GM19324 (cell line): ENCODE measurements around the gene FBXL13.
A peak's percentile ranks its signal among the peaks of the same experiment; 100 is the strongest.
"Not testable (repeated sequence)": the region's sequence is repeated elsewhere in the genome, so short reads cannot be mapped to it uniquely, and the experiment has no call there.

Experiments used
- ATAC-seq: cut with Tn5 transposase; IDR thresholded peaks from one replicate; pipeline ENCODE4 v1.9.1; 2021; ENCODE audit warnings: mild to moderate bottlenecking, moderate library complexity; ENCODE audit not compliant: unreplicated experiment, low FRiP score

Gene FBXL13

DNA sequence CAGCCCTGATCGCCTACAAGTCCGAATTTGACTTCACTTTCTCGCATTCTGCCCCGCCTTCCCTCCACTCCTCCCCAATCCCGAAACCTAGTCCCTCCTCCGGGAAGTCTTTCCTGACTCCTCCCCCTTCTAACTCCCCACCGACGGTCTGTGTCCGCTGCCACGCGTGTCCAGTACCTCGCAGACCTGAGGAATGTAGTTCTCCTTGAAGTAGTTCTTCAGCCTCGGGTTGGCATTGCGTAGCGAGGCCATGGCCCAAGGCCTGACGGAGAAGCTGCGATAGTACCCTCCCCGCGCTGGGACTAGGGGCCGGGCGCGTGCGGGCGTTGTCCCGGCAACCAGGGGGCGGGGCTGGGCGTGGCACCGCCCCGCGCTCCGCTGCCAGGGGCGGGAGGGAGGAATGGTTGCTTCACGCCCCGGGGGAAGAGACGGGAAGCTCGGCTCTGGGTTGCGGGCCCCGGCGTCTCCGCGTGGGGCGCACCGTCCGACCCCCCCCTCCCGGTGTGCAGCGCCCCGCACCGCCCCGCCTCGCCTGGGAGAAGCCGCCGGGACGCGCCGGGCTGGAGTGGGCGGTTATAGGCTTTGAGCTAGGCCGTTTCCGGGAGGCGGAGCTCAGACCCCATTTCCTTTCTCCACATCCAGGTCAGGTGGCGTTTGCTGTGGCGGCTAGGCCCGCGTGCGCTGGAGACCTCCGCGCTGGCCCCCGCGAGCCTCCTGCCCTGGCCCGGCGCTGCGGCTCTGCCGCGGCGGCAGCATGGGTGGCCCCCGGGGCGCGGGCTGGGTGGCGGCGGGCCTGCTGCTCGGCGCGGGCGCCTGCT is at the start of gene FBXL13, which contains the start of gene ARMC10:
FBXL13 (minus strand) TSS at position 278 of the 818 bp plus-strand sequence.
ARMC10 (plus strand) TSS at position 622 of the 818 bp plus-strand sequence; CDS start at position 755, 133 bp downstream.
- ATAC-seq = peak; percentile 98

DNA sequence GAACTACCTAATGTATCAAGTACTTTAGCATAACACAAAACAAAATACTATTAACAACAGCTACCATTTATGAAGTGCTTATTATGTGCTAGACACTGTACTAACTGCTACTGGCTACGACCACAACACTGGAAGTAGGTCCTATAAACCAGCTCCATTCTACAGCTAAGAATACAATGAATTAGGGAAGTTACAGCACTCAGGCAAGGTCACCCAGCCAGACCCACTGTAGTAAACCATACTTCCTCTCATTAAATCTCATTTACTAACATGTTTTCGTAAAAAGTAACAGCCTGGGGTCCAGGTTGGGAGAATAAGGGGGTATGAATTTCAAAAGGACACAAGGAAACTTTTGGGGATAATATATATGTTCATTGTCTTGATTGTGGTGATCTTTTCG is 48.9 kb upstream of the FBXL13 start:
- ATAC-seq = no peak

DNA sequence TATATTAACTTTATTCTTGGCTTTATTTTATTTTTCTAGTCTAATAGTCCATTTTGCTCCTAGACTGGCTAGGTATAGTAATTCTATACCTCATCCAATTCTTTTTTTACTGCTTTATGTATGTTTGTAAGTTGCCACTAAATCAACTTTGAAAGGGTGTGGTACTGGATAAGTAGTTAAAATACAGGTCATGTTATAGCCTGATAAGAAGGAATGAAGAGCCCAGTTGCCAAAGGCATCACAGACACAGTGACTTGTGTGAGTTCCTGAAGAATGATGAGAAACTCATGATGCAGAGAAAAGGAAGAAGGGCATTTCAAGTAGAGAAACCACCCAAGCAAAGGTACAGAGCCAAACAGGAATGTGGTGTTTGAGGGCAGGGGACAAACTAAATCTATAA is 47.0 kb upstream of the FBXL13 start:
- ATAC-seq = no peak

DNA sequence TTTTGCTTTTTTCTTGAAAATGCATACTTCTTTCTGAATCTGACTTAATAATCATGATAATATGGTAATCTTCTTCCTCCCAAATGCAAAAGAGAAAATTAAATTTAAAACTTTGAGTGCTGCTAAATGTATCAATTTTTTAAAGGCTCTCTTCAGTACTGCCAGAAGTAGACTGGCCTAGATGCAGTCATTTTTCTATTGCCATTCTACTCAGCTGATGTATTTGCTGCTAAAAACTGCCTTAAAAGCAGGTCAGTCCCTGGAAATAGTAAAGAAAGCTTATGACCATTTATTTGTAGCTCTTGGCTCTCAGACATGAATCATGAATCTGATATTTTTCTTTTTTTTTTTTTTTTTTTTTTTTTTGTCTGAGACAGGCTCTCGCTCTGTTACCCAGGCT is 45.8 kb upstream of the FBXL13 start:
- no peak for ATAC-seq

DNA sequence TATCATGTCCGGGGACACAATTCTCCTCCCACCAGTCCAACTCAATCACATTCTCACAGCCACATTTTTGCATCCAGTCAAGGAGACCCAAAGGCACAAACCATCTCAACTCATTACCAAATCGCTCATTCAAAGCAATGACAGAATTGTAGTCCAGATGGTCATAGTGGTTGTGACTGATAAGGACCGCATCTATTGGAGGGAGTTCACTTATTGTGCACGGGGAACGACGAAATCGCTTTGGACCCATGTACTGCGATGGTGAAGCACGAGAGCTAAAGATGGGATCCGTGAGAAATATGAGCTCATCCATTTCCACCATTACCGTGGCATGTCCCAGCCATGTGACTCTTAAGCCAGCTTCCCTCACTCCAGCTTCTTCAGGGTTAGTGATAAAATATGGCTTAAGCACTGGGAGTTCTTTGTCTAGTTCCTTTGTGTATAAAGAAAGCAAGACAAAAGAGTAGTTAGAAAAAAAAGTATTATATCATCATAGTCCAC is 45.2 kb upstream of the FBXL13 start:
- ATAC-seq = no peak

DNA sequence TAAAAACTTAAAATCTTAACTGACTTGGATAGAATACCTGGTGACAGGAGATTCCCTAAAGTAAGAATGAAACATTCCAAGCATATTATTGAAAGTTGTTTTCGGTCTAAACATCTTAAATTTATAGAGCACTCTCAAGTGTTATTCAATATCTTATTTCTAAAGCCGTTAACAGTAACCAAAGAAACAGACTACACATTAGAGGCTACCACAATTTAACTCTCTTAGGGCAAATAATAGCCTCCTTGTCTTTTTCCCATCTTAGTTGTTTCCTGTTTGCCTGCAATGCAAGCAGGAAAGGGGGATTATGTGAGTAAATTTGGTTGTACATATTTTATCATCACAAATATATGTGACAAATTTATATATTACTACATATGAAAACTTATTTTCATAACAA is 42.9 kb upstream of the FBXL13 start:
- ATAC-seq = no peak

DNA sequence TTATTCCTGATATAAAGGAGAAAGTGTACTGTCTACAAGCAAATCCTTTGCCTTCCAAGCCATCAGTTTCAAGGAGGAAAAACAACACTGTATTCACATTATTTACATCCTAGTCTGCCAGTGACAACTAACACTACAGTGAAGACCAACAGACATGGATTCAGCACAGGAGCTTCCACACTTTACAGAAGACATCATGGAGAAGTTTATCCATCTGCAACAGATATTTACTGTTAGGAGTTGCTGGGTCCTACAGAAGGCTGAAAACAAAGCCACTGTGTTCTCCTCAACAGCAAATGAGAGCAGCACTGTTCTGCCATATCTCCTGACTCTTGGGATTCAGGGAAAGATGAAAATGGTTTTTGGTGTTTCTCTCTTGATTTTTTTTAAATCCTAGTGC is 42.4 kb upstream of the FBXL13 start:
- no peak for ATAC-seq

DNA sequence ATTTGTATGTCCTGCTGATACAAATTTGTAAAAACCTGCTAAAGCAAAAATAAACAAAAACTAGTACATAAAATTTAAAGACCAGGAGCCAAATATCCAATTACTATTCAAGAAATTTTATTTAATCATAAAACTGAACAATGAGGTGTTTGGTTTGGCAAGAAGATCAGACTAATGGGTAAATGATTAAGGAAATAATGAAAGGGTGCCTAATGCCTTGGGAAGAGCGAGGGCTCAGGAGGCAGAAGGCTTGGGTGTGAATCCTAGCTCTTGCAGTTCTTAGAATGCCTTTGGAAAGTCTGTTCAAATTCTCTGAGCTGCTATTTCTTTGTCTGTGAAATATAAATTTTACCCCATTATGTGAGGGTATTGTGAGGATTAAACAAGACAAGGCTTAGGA is 41.9 kb upstream of the FBXL13 start:
- ATAC-seq = no peak

DNA sequence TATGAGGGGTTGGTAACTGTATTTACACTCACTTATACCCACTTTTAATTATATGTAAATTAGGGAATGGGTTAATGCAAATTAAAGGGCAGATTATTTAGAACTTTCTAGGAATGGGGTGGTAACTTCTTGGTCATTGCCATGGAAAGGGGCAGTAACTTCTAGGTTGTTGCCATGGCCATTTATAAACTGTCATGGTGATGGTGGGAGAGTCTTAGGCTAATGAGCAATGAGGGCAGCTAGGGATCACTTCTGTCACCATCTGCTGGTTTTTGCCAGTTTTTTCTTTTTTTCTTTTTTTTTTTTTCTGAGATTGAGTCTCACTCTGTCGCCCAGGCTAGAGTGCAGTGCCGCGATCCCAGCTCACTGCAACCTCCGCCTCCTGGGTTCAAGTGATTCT is 41.2 kb upstream of the FBXL13 start:
- no peak for ATAC-seq

DNA sequence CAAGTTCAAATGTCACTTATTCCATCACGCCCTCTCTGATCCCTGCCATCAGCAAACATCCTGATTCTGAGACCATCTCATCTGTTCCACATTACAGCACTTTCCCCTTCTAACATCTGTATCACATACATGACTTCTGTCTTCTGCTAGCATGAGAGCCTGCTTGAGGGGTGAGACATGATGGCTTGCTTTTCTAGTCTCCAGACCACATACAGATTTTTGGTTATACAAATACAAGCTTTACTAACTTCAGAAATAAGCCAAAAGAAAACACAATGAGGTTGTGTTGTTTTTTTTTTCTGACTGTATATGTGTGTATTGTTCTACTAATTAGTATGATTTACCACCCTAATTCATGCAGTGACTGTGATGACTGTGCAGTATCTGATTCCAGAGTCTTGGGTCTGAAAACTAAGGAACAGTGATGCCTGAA is 40.0 kb upstream of the FBXL13 start:
- ATAC-seq = no peak

DNA sequence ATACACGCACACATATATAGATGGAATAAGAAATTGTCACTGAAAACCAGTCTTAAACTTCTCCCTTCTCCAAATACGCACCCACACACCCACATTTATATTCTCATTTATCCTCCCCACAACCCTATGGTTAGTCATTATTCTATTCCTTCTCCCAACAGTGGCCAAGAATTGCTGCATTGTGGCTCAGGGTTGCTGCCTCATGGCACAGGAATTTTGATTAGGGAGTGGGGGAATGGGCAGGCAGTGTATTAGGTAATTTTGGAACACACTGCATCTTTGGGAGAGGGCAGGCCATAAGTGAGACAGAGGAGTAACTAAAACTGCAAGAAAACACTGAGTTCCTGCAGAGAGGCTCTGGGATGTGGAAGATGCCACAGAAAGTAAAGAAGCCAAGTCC is 38.6 kb upstream of the FBXL13 start:
- no peak for ATAC-seq

DNA sequence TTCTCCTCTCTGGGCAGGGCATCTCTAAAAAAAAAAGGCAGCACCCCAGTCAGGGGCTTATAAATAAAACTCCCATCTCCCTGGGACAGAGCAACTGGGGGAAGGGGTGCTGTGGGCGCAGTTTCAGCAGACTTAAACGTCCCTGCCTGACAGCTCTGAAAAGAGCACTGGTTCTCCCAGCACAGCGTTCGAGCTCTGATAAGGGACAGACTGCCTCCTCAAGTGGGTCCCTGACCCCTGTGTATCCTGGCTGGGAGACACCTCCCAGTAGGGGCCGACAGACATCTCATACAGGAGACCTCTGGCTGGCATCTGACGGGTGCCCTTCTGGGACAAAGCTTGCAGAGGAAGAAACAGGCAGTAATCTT is 32.1 kb upstream of the FBXL13 start:
- not testable (repeated sequence) for ATAC-seq

DNA sequence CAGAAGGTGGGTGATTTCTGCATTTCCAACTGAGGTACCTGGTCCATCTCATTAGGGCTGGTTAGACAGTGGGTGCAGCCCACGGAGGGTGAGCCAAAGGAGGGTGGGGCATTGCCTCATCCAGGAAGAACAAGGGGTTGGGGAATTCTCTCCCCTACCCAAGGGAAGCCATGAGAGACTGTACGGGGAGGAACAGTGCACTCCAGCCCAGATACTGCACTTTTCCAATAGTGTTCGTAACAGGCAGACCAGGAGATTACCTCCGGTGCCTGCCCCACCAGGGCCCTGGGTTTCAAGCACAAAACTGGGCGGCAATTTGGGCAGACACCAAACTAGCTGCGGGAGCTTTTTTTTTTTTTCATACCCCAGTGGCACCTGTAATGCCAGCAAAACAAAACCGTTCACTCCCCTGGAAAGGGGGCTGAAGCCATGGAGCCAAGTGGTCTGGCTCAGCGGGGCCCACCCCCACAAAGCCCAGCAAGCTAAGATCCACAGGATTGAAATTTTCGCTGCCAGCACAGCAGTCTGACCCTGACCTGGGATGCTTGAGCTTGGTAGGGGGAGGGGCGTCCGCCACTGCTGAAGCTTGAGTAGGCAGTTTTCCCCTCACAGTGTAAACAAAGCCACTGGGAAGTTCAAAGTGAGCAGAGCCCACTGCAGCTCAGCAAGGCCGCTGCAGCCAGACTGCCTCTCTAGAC is 31.6 kb upstream of the FBXL13 start:
- no peak for ATAC-seq

DNA sequence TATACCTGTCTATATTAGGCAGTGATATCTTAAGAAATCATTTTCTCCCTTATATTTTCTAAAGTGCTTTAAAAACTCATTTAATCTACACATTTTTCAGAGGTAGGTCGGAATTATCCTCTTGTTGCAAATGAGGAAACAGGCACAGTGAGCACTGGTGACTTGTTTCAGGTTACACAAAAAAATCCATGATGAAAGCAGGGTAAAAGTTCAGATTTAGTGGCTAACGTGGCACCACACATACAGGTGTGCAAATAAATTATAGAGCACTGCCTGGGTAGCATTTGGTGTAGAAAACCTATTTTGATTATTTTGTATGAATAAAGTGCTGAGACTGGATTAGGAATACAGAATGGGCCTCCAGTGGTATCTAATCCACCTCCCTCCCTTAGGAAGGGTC is 26.9 kb upstream of the FBXL13 start:
- no peak for ATAC-seq

DNA sequence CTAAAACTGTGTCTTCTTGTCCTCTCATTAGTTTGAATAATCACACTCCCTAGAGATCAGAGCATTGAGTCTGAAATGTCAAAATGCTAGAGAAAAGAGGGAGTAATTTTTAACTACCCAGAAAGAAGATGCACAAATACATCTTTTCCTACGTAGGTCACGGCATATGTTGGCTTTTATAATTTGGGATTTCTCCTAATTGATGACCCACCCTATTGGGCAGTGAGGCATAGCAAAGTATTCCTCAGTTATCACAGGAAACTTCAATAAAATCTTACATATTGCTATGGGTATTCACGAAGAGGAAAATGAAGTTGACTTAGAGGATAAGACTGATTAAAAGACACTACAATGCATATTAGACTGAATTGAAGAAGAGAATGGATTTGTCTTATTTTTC is 25.8 kb upstream of the FBXL13 start:
- ATAC-seq = no peak

DNA sequence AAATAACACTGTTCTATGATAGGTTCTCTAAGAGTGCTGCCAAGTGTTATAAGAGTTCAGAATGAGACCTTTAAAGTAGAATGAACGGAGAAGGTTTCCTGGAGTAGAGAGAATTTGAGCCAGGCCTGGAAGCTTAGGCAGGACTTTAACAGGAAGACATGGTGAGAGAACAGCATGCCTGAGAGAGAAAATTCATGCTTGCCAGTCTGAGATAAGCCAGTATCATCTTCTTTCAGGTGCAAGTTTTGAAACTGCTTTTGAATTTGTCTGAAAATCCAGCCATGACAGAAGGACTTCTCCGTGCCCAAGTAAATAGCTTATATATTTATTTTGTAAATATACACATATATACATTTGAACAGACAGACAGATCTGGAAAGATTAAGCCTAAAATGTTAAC is 22.4 kb upstream of the FBXL13 start:
- no peak for ATAC-seq

DNA sequence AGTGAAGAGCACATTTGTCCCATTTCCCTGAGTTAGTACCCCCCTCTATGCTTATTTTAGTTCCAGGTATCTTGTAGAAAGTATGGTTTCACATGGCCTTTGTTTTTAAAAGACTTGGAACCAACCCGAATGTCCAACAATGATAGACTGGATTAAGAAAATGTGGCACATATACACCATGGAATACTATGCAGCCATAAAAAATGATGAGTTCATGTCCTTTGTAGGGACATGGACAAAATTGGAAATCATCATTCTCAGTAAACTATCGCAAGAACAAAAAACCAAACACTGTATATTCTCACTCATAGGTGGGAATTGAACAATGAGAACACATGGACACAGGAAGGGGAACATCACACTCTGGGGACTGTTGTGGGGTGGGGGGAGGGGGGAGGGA is 21.0 kb upstream of the FBXL13 start:
- not testable (repeated sequence) for ATAC-seq

DNA sequence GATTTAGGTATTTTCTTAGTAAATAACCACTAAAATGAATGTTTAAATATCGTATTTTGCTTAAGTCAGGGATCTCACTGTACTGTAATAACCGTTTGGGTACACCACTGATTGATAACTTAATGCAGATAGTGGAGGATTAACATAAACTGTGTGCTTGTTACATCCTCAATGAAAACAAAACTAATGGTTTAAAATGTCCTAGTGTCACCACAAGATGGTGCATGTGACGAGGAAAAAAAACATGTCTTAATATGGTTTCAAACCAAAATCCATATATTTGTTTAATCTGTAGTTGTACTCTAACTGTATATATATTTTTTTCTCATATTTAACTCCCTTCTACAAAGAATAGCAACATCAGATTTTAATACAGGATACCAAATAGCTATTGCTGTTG is 19.5 kb upstream of the FBXL13 start:
- no peak for ATAC-seq

DNA sequence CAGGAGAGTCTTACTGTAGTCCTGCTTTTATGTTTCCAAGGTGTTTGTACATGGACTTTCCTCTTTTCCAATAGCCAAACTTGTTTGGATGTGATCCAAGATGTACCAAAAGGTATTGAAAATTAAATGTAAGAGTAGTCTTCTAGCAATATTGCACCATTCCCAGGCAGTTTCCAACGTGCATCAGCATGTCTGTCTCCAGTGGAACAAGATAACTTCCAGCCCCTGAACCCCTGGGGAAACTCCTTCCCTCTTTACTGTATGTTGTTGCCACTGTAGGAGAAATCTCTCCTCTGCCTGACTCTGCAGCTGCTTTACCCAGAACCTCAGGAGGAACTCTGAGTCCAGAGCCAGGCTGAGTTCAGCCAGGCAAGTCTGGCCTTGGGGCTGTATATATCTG is 18.8 kb upstream of the FBXL13 start:
- no peak for ATAC-seq

DNA sequence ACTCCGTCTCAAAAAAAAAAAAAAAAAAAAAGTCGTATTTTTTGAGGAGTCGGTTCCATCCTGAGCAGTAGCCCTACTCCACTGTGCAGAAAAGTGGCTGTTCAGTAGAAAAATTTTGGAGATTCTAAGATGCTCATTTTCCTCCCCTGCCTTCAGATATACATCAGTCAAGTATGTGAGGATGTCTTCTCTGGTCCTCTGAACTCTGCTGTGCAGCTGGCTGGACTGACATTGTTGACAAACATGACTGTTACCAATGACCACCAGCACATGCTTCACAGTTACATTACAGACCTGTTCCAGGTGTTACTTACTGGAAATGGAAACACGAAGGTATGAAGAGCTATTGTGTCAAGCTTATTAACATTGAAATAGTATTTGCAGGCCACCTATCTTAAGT is 17.7 kb upstream of the FBXL13 start:
- ATAC-seq = not testable (repeated sequence)

DNA sequence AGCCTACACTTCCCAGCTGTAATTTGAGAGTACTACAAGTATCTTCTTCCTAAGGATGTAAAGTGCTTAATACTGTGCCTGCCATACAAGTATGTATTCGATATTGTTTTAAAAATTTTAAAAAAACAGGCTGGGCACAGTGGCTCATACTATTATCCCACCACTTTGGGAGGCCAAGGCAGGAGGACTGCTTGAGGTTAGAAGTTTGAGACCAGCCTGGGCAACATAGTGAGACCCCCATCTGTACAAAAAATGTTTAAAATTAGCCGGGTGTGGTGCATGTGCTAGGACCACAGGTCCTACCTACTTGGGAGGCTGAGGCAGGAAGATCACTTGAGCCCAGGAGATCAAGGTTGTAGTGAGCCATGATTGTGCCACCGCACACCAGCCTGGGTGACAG is 8.6 kb upstream of the FBXL13 start:
- ATAC-seq = no peak

DNA sequence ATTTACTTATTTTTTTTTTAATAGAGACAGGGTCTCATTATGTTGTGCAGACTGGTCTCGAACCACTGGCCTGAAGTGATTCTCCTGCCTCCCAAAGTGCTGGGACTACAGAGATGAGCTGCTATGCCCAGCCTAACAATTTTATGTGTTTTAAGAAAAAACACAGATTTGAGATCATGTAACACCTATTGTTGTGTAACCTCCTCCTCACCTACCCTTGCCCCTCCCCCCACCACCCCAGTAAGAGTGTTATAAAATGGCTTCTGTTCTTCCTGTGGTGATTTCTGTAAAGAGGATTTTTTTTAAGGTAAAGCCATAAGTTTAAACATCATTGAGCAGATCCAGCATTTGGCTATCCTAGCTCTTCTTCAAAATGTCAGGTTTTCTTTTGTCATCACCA is 7.9 kb upstream of the FBXL13 start:
- no peak for ATAC-seq
